ENCODE results near the gene ZNF775. TPM values are rescaled to one million over a fixed set of nuclear protein-coding genes. Genes with fewer than 3 reads are reported as not detected.

Gene ZNF775
- total and polyA plus RNA-seq, 9 donors, result 5.4 to 8.0 (median 6.2) TPM

DNA sequence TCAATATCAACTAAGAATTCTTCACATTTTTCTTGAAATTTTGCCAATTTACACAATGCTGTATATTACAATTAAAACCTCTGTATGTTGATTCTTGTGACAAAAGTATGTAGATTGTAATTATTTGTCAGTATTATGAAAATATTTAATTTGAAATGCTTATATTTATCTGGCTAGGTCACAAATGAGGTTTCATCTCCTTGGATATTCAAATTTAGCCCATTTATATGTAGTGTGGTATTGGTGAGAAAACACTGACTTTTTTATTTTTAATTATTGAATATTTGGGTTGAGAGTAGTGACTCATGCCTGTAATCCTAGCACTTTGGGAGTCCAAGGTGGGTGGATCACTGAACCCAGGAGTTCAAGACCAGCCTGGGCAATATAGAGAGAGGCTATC, 34.8 kb upstream of the ZNF775 start:
- Histone ChIP-seq H3K9me3 (replicated peaks; ENCODE audit: control insufficient read depth, low read depth, low read length) (peaks cover 9% of the 10 kb centered on the region), H3K27ac (ENCODE audit: low read length) (no peak overlapping the region), H3K27me3 (ENCODE audit: control insufficient read depth, insufficient read depth, low read length) (peaks cover 40% of the 10 kb centered on the region), H3K36me3 (ENCODE audit: control insufficient read depth, insufficient read depth, low read length) (no peaks in the 10 kb centered on the region), H3K4me3 (ENCODE audit: low read length) (no peak overlapping the region), H3K4me1 (ENCODE audit: control insufficient read depth, insufficient read depth, low read length) (peaks cover 21% of the 10 kb centered on the region)
- no peak for DNase-seq

DNA sequence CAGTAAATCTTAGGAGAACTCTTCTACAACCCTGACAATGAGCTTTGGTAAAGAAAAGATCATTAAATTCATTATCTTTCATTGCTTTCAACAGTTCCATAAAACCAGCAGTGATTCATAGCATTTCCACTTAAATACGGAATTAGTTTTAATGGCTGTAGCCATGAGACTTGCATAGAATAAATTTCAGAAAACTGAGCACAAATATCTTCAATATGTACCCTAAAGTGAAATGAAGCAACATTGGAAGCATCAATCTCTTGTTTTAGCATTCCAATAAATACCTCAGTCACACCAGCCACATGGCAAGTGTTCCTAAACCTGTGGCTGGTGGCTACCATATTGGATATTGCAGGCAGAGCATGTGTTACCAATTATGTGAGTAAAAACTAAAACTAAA, 34.1 kb upstream of the ZNF775 start:
- WGBS (ENCODE audit: insufficient coverage), result no CpG with 5 or more reads among the region's 1 CpG
- no peak for DNase-seq
- peaks cover 36% of the 10 kb centered on the region for H3K27me3 ChIP-seq (ENCODE audit: control insufficient read depth, insufficient read depth, low read length)
- H3K9me3 ChIP-seq (replicated peaks; ENCODE audit: control insufficient read depth, low read depth, low read length), result peaks cover 9% of the 10 kb centered on the region
- no peak overlapping the region for H3K27ac ChIP-seq (ENCODE audit: low read length)
- H3K4me1 ChIP-seq (ENCODE audit: control insufficient read depth, insufficient read depth, low read length), result peaks cover 14% of the 10 kb centered on the region
- no peak overlapping the region for H3K4me3 ChIP-seq (ENCODE audit: low read length)
- no peaks in the 10 kb centered on the region for H3K36me3 ChIP-seq (ENCODE audit: control insufficient read depth, insufficient read depth, low read length)

- no peaks in the 10 kb centered on the region for H3K36me3 ChIP-seq (ENCODE audit: control insufficient read depth, insufficient read depth, low read length)
- H3K4me1 ChIP-seq (ENCODE audit: control insufficient read depth, insufficient read depth, low read length), result no peaks in the 10 kb centered on the region
- no peak overlapping the region for H3K27ac ChIP-seq (ENCODE audit: low read length)
- H3K4me3 ChIP-seq (ENCODE audit: low read length), result no peak overlapping the region
- H3K27me3 ChIP-seq (ENCODE audit: control insufficient read depth, insufficient read depth, low read length), result peaks cover 22% of the 10 kb centered on the region
- no peak for DNase-seq
- WGBS (ENCODE audit: insufficient coverage), result 76% methylated on average over 4 of the region's 5 CpGs
- peaks cover 9% of the 10 kb centered on the region for H3K9me3 ChIP-seq (replicated peaks; ENCODE audit: control insufficient read depth, low read depth, low read length)
These were observed 32.2 kb upstream of the ZNF775 start for GRCh38 chr7:150346922-150347321.

DNA sequence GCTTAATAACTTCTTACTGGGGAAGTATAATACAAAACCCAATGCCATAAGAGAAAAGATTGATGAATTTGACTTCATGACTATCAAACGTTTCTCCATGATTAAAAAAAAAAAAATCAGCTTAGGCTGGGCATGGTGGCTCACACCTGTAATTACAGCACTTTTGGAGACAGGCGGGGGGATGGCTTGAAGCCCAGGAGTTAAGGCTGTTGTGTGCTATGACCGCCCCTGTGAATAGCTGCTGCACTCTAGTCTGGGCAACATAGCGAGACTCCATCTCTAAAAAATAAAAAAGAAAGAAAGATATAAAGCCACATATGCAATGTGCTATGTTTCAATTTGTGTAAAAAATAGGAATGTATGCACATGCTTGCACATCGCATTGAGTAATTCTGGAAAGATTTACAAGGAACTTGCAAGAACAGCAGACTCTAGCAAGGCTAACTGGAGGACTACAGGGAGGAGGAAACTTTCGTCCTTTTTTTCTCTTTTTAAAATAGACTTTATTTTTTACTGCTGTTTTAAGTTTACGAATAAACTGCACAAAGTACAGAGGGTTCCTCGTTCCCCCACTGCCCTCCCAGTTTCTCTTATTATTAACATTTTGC, 27.4 kb upstream of the ZNF775 start:
- H3K27ac ChIP-seq (ENCODE audit: low read length), result no peak overlapping the region
- H3K4me1 ChIP-seq (ENCODE audit: control insufficient read depth, insufficient read depth, low read length), result no peaks in the 10 kb centered on the region
- 56% methylated on average over 2 of the region's 8 CpGs for WGBS (ENCODE audit: insufficient coverage)
- peaks cover 2% of the 10 kb centered on the region for H3K27me3 ChIP-seq (ENCODE audit: control insufficient read depth, insufficient read depth, low read length)
- H3K36me3 ChIP-seq (ENCODE audit: control insufficient read depth, insufficient read depth, low read length), result no peaks in the 10 kb centered on the region
- no peaks in the 10 kb centered on the region for H3K9me3 ChIP-seq (replicated peaks; ENCODE audit: control insufficient read depth, low read depth, low read length)
- DNase-seq, result no peak
- H3K4me3 ChIP-seq (ENCODE audit: low read length), result no peak overlapping the region

DNA sequence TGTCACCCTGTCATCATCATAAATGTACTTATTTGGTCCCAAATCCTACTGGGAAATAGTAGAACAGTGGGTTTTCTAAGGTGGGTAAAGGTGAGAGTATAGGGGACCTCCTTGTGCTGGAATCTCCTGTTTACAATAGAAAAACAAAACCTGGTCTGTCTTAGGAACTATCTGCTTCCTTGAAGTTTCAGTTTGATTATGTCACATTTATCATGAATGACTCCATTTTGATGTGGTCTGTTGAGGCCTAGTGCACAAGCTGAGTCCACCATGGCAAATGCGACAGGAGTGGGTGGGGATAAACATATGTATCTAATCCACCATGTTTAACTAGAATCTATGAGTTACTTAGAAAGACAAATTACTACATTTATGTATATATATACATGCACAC, 23.5 kb upstream of the ZNF775 start:
- Histone ChIP-seq H3K9me3 (replicated peaks; ENCODE audit: control insufficient read depth, low read depth, low read length) (no peaks in the 10 kb centered on the region), H3K4me3 (ENCODE audit: low read length) (no peak overlapping the region), H3K27me3 (ENCODE audit: control insufficient read depth, insufficient read depth, low read length) (no peaks in the 10 kb centered on the region), H3K36me3 (ENCODE audit: control insufficient read depth, insufficient read depth, low read length) (no peaks in the 10 kb centered on the region), H3K4me1 (ENCODE audit: control insufficient read depth, insufficient read depth, low read length) (peaks cover 2% of the 10 kb centered on the region), H3K27ac (ENCODE audit: low read length) (no peak overlapping the region)
- WGBS (ENCODE audit: insufficient coverage), result no CpG with 5 or more reads among the region's 1 CpG
- DNase-seq, result no peak

DNA sequence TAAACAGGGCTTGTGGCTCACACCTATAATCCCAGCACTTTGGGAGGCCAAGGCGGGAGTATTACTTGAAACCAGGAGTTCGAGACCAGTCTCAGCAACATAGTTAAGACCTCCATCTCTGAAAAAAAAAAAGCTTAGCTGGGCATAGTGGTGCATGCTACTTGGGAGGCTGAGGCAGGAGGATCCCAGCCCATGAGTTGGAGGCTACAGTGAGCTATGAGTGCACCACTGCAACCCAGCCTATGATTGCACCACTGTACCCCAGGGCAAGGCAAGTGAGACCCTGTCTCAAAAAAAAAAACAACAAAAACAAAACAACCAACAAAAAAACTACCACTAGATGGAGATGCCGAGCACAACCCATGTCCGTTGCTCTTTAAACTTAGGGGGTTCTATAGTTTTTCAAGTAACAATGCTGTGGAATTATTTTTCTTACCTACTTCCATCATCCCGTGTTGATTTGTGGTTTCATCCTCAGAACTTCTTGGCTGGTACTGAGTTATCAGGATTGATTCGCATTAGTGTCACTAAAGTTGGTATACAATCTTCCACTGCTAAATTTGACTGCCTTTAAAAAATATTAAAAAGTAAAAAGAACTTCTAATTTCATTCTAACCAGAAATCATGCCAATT, 22.7 kb upstream of the ZNF775 start:
- no CpG with 5 or more reads among the region's 6 CpGs for WGBS (ENCODE audit: insufficient coverage)
- Histone ChIP-seq H3K36me3 (ENCODE audit: control insufficient read depth, insufficient read depth, low read length) (no peaks in the 10 kb centered on the region), H3K4me1 (ENCODE audit: control insufficient read depth, insufficient read depth, low read length) (peaks cover 9% of the 10 kb centered on the region), H3K27ac (ENCODE audit: low read length) (no peak overlapping the region), H3K27me3 (ENCODE audit: control insufficient read depth, insufficient read depth, low read length) (no peaks in the 10 kb centered on the region), H3K9me3 (replicated peaks; ENCODE audit: control insufficient read depth, low read depth, low read length) (no peaks in the 10 kb centered on the region), H3K4me3 (ENCODE audit: low read length) (no peak overlapping the region)
- peak; percentile 54 for DNase-seq

DNA sequence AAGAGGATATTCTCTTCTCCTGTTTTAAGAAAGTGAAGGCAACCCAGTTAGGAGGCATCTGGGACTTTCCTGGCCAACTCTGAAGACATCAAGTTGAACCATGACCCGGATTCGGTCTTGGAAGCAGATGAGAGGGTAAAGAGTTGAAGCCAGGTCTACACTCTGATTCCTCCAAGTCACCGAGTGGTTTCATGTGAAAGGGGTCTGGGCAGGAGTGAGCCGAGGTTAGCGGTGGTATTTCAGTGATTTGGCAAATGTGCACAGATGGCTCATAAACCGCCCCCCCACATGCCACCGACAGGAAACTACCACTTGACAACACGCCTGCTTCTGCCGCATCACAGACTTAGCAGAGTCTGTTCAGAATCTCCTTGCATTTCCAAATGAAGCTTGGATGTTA, 21.9 kb upstream of the ZNF775 start:
- Histone ChIP-seq H3K4me1 (ENCODE audit: control insufficient read depth, insufficient read depth, low read length) (peaks cover 18% of the 10 kb centered on the region), H3K9me3 (replicated peaks; ENCODE audit: control insufficient read depth, low read depth, low read length) (no peaks in the 10 kb centered on the region), H3K27ac (ENCODE audit: low read length) (no peak overlapping the region), H3K27me3 (ENCODE audit: control insufficient read depth, insufficient read depth, low read length) (no peaks in the 10 kb centered on the region), H3K36me3 (ENCODE audit: control insufficient read depth, insufficient read depth, low read length) (no peaks in the 10 kb centered on the region), H3K4me3 (ENCODE audit: low read length) (no peak overlapping the region)
- WGBS (ENCODE audit: insufficient coverage), result 20% methylated on average over 1 of the region's 9 CpGs
- no peak for DNase-seq

DNA sequence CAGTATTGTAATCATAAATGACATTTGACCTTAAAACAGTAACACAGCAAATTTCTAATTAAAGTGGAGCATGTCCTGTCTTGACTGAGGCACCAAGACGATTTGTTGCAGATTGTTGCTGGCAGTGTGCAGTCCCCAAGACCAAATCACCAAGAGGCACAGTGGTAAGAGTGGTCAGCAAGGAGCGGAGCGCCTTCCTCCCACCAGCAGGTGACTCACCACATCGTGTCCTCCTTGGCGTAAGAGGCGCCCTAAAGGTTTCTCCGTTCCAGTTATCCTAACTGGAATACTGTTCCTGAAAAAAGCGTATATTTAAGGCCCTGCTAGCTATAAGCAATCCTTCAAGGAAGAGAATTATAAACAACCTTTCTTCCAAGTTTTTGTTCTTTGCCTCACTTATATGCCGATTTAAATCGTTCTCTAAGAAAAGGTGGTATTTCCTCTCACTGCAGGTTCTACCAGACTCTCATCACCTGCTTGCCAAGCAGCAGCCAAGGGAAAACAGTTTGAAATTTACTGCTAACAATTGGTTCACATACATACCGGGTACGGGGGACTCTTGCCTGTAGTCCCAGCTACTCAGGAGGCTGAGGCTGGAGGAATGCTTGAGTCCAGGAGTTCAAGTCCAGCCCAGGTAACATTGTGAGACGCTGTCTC, 21.2 kb upstream of the ZNF775 start:
- no peak overlapping the region for H3K27ac ChIP-seq (ENCODE audit: low read length)
- H3K9me3 ChIP-seq (replicated peaks; ENCODE audit: control insufficient read depth, low read depth, low read length), result no peaks in the 10 kb centered on the region
- no peak for DNase-seq
- no peak overlapping the region for H3K4me3 ChIP-seq (ENCODE audit: low read length)
- no peaks in the 10 kb centered on the region for H3K27me3 ChIP-seq (ENCODE audit: control insufficient read depth, insufficient read depth, low read length)
- H3K4me1 ChIP-seq (ENCODE audit: control insufficient read depth, insufficient read depth, low read length), result peaks cover 21% of the 10 kb centered on the region
- no peaks in the 10 kb centered on the region for H3K36me3 ChIP-seq (ENCODE audit: control insufficient read depth, insufficient read depth, low read length)
- 64% methylated on average over 9 of the region's 13 CpGs for WGBS (ENCODE audit: insufficient coverage)

- WGBS (ENCODE audit: insufficient coverage), result 91% methylated on average over 2 of the region's 4 CpGs
These were observed 20.7 kb upstream of the ZNF775 start for GRCh38 chr7:150358433-150358832.

GRCh38 chr7:150358988-150359621, 20.0 kb upstream of the ZNF775 start:
- Histone ChIP-seq H3K4me1 (ENCODE audit: control insufficient read depth, insufficient read depth, low read length) (peaks cover 28% of the 10 kb centered on the region), H3K4me3 (ENCODE audit: low read length) (no peak overlapping the region), H3K27me3 (ENCODE audit: control insufficient read depth, insufficient read depth, low read length) (no peaks in the 10 kb centered on the region), H3K9me3 (replicated peaks; ENCODE audit: control insufficient read depth, low read depth, low read length) (no peaks in the 10 kb centered on the region), H3K27ac (ENCODE audit: low read length) (no peak overlapping the region), H3K36me3 (ENCODE audit: control insufficient read depth, insufficient read depth, low read length) (no peaks in the 10 kb centered on the region)
- DNase-seq, result no peak
- 80% methylated on average over 4 of the region's 4 CpGs for WGBS (ENCODE audit: insufficient coverage)

More at GRCh38 chr7:150358433-150358832, 20.7 kb upstream of the ZNF775 start:
- Histone ChIP-seq H3K9me3 (replicated peaks; ENCODE audit: control insufficient read depth, low read depth, low read length) (no peaks in the 10 kb centered on the region), H3K4me1 (ENCODE audit: control insufficient read depth, insufficient read depth, low read length) (peaks cover 23% of the 10 kb centered on the region), H3K36me3 (ENCODE audit: control insufficient read depth, insufficient read depth, low read length) (no peaks in the 10 kb centered on the region), H3K27ac (ENCODE audit: low read length) (no peak overlapping the region), H3K27me3 (ENCODE audit: control insufficient read depth, insufficient read depth, low read length) (no peaks in the 10 kb centered on the region), H3K4me3 (ENCODE audit: low read length) (no peak overlapping the region)
- DNase-seq, result no peak

Measured in muscle of leg (tissue), 11 donors.